HEK293 (cell line): ENCODE measurements around the gene PRM1.

Experiments used
- CTCF ChIA-PET: fragments of 350-600 bp; formaldehyde crosslinking; extraction: SDS; loops from one replicate; lab custom pipeline; 2021; ENCODE audit warnings: antibody characterized with exemption; lab: Yijun Ruan, JAX
- POLR2A ChIA-PET: fragments of 300-600 bp; formaldehyde crosslinking; extraction: SDS; loops from one replicate; lab custom pipeline; 2020; ENCODE audit warnings: antibody characterized with exemption, inconsistent platforms; lab: Yijun Ruan, JAX
- H3K27ac ChIP-seq: fragments of 200-500 bp; sonication (Bioruptor generic); 2 replicates; pipeline ENCODE4 v1.5.1; 2014; ENCODE audit warnings: low read depth, low read length, control low read depth, inconsistent platforms; ENCODE audit errors: extremely low read depth
- H3K36me3 ChIP-seq, 2 experiments: fragments of 200-500 bp in 1 of 2; sonication (Bioruptor generic) in 1 of 2; 1 replicate in 1 of 2; 2 replicates in 1 of 2; pipeline ENCODE4 v1.5.1; 2014 to 2017; ENCODE audit warnings: inconsistent platforms in 2 of 2, low read length in 2 of 2; ENCODE audit not compliant: control insufficient read depth in 2 of 2, insufficient read depth in 1 of 2
- H3K4me1 ChIP-seq: fragments of 200-500 bp; sonication (Bioruptor generic); 2 replicates; pipeline ENCODE4 v1.5.1; 2014; ENCODE audit warnings: mild to moderate bottlenecking, low read length, inconsistent platforms; ENCODE audit not compliant: control insufficient read depth, insufficient read depth
- H3K4me3 ChIP-seq: 2 replicates; pipeline ENCODE4 v1.5.1; 2011; ENCODE audit warnings: low read depth, mild to moderate bottlenecking, control low read depth, low read length, moderate library complexity
- H3K9me3 ChIP-seq: fragments of 200-500 bp; sonication (Bioruptor generic); 2 replicates; pipeline ENCODE4 v1.5.1; 2014; ENCODE audit warnings: low read depth, low read length, inconsistent platforms; ENCODE audit not compliant: control insufficient read depth, insufficient read depth
- SP3 ChIP-seq: fragments of 450-650 bp; formaldehyde crosslinking; IDR thresholded peaks from 2 replicates; pipeline ENCODE4 v1.5.1; 2016; ENCODE audit warnings: missing biosample characterization, missing genetic modification characterization
- TRIM28 ChIP-seq: IDR thresholded peaks from 2 replicates; pipeline ENCODE4 v1.6.1; 2011; ENCODE audit warnings: low read length, control low read depth, borderline replicate concordance
- YY2 ChIP-seq: fragments of 450-650 bp; formaldehyde crosslinking; IDR thresholded peaks from 2 replicates; pipeline ENCODE4 v1.5.1; 2016; ENCODE audit warnings: missing biosample characterization, missing genetic modification characterization
- ZBTB10 ChIP-seq: fragments of 450-650 bp; formaldehyde crosslinking; IDR thresholded peaks from 2 replicates; pipeline ENCODE4 v1.5.1; 2016; ENCODE audit warnings: missing biosample characterization, missing genetic modification characterization
- ZBTB11 ChIP-seq: fragments of 450-650 bp; formaldehyde crosslinking; conservative IDR thresholded peaks from 2 replicates; pipeline ENCODE4 v1.5.1; 2016; ENCODE audit warnings: low read depth, missing biosample characterization, missing genetic modification characterization
- ZFHX2 ChIP-seq: fragments of 450-650 bp; formaldehyde crosslinking; conservative IDR thresholded peaks from 2 replicates; pipeline ENCODE4 v1.5.1; 2016; ENCODE audit warnings: missing biosample characterization, missing genetic modification characterization
- ZNF2 ChIP-seq: fragments of 450-650 bp; formaldehyde crosslinking; IDR thresholded peaks from 2 replicates; pipeline ENCODE4 v1.5.1; 2016; ENCODE audit warnings: missing biosample characterization, missing genetic modification characterization
- ZNF239 ChIP-seq: fragments of 450-650 bp; formaldehyde crosslinking; IDR thresholded peaks from 2 replicates; pipeline ENCODE4 v1.5.1; 2016; ENCODE audit warnings: missing biosample characterization, missing genetic modification characterization
- ZNF248 ChIP-seq: fragments of 450-650 bp; formaldehyde crosslinking; IDR thresholded peaks from 2 replicates; pipeline ENCODE4 v1.5.1; 2017; ENCODE audit warnings: missing biosample characterization, missing genetic modification characterization
- ZNF324 ChIP-seq: fragments of 450-650 bp; formaldehyde crosslinking; IDR thresholded peaks from 2 replicates; pipeline ENCODE4 v1.5.1; 2016; ENCODE audit warnings: missing biosample characterization, missing genetic modification characterization
- ZNF354C ChIP-seq: fragments of 450-650 bp; formaldehyde crosslinking; IDR thresholded peaks from 2 replicates; pipeline ENCODE4 v1.5.1; 2016; ENCODE audit warnings: missing biosample characterization, missing genetic modification characterization, low read depth, borderline replicate concordance
- ZNF48 ChIP-seq: fragments of 450-650 bp; formaldehyde crosslinking; IDR thresholded peaks from 2 replicates; pipeline ENCODE4 v1.5.1; 2016; ENCODE audit warnings: missing biosample characterization, missing genetic modification characterization
- ZNF530 ChIP-seq: fragments of 450-650 bp; formaldehyde crosslinking; IDR thresholded peaks from 2 replicates; pipeline ENCODE4 v1.5.1; 2016; ENCODE audit warnings: low read depth, missing biosample characterization, missing genetic modification characterization
- ZNF544 ChIP-seq: fragments of 450-650 bp; formaldehyde crosslinking; IDR thresholded peaks from 2 replicates; pipeline ENCODE4 v1.5.0; 2017; ENCODE audit warnings: missing biosample characterization, missing genetic modification characterization
- ZNF621 ChIP-seq: fragments of 450-650 bp; formaldehyde crosslinking; IDR thresholded peaks from 2 replicates; pipeline ENCODE4 v1.5.1; 2017; ENCODE audit warnings: missing biosample characterization, missing genetic modification characterization
- ZNF670 ChIP-seq: fragments of 450-650 bp; formaldehyde crosslinking; IDR thresholded peaks from 2 replicates; pipeline ENCODE4 v1.5.1; 2016; ENCODE audit warnings: missing biosample characterization, missing genetic modification characterization, low read depth
- ZNF701 ChIP-seq: fragments of 450-650 bp; formaldehyde crosslinking; IDR thresholded peaks from 2 replicates; pipeline ENCODE4 v1.5.1; 2016; ENCODE audit warnings: missing biosample characterization, missing genetic modification characterization
- TF ChIP-seq, protein P1 (sequence below): fragments of 450-650 bp; formaldehyde crosslinking; IDR thresholded peaks from 2 replicates; pipeline ENCODE4 v1.5.1; 2016; ENCODE audit warnings: missing biosample characterization, missing genetic modification characterization
- TF ChIP-seq, protein P2 (sequence below): fragments of 450-650 bp; formaldehyde crosslinking; IDR thresholded peaks from 2 replicates; pipeline ENCODE4 v1.5.1; 2017; ENCODE audit warnings: missing biosample characterization, missing genetic modification characterization

PRM1 gene

DNA sequence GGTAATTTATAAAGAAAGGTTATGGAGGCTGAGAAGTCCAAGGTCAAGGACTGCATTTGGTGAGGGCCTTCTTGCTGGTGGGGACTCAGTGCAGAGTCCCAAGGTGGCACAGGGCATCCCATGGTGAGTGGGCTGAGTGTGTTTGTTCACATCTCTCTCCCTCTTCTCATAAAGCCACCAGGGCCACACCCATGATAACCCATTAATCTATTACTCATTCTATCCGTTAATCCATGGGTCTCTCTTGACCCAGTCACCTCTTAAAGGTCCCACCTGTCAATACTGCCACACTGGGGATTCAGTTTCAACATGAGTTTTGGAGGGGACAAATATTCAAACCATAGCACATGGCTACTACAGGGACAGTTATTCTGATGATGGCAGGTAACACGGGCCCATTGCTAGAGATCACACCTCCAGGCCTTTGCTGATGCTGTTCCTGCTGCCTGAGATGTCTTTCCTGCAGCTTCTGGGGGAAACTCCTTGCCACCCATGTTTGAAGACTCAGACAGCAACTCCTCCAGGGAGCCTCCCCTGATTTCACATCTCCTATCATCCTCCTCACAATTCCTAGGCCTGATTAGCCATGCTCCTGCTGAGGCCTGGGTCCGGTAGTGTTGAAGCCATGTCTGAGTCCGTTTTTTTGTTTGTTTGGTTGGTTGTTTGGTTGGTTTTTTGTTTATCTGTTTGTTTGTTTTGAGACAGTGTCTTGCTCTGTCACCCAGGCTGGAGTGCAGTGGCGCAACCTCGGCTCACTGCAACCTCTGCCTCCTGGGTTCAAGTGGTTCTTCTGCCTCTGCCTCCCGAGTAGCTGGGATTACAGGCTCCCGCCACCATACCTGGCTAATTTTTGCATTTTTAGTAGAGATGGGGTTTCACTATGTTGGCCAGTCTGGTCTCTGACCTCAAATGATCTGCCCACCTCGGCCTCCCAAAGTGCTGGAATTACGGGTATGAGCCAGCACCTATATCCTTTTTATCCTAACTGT lies 41.2 kb downstream of the PRM1 start:
- POLR2A ChIA-PET: interaction anchor here (0.7 kb wide), 1 partner anchor 150 kb away, joined by 4 read pairs; no protein-coding TSS in a partner anchor
- Histone ChIP-seq H3K4me3 (no peak overlapping the region), H3K27ac (no peak overlapping the region), H3K9me3 (no peaks in the 10 kb centered on the region), H3K4me1 (no peaks in the 10 kb centered on the region), H3K36me3 (no peaks in the 10 kb centered on the region)
- CTCF ChIA-PET: no interaction called here
- TF ChIP-seq ZNF2 (tag by site-specific recombination) (no peak), YY2 (tag by site-specific recombination) (no peak), ZNF354C (tag by site-specific recombination) (no peak), ZNF544 (tag by site-specific recombination) (no peak)
- TF ChIP-seq, protein P1, sequence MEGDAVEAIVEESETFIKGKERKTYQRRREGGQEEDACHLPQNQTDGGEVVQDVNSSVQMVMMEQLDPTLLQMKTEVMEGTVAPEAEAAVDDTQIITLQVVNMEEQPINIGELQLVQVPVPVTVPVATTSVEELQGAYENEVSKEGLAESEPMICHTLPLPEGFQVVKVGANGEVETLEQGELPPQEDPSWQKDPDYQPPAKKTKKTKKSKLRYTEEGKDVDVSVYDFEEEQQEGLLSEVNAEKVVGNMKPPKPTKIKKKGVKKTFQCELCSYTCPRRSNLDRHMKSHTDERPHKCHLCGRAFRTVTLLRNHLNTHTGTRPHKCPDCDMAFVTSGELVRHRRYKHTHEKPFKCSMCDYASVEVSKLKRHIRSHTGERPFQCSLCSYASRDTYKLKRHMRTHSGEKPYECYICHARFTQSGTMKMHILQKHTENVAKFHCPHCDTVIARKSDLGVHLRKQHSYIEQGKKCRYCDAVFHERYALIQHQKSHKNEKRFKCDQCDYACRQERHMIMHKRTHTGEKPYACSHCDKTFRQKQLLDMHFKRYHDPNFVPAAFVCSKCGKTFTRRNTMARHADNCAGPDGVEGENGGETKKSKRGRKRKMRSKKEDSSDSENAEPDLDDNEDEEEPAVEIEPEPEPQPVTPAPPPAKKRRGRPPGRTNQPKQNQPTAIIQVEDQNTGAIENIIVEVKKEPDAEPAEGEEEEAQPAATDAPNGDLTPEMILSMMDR (tag by site-specific recombination): no peak
- TF ChIP-seq, all 188 proteins: peak for 0

DNA sequence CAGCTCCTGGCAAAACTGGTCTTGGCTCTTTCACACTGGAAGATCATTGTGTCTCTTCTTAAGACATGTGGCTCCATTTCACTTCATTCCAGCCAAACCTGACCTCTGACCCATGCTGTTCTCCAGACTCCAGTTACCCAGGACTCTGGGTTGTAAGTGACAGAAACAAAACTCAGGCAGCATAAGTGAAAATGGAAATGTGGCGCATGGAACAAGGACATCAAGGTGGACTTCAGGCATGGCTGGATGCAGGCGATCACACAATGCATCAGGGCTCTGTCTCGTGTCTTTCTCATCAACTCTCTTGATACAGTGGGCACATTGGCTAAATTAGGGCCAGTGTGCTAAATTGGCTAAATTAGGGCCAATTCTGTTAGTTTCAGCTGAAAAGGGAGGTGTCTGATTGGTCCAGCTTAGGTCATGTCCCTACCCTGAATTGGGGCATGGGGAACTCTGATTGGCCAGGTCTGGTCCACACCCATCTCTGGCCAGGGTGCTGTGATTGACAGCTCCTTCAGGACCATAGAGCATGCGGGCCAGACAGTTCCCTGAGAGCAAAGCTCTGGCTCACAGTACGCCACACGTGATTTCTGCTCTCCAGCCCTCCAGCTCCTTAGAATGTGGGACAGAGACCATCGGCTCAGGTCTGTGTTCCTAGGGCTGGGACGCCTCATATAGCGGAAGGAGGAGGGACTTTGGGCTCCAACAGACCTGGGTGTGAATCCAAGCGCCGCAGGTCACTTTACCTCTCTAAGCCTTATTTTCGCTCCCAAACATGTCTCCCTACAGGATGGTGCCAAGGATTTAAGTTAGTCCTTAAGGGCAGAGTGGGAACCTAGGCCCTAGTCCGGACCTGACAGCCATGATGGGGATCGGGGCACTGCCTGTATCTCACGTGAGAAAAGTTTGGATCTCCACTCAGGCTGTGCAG lies 42.6 kb downstream of the PRM1 start:
- no peaks in the 10 kb centered on the region for H3K4me1 ChIP-seq
- POLR2A ChIA-PET: interaction anchor here (0.7 to 1.5 kb wide), 2 partner anchors 16 to 152 kb away, joined by 4 to 5 read pairs; no protein-coding TSS in a partner anchor
- no peak overlapping the region for H3K27ac ChIP-seq

More for the DNA sequence above, 42.6 kb downstream of the PRM1 start:
- no peaks in the 10 kb centered on the region for H3K9me3 ChIP-seq
- CTCF ChIA-PET: interaction anchor here (0.6 kb wide), 1 partner anchor 81 kb away, joined by 3 read pairs; no protein-coding TSS in a partner anchor
- TF ChIP-seq ZNF701 (tag by site-specific recombination): no peak
- TF ChIP-seq ZNF621 (tag by site-specific recombination): no peak
- no peak for TF ChIP-seq ZBTB10 (tag by site-specific recombination)
- TF ChIP-seq, protein P2, sequence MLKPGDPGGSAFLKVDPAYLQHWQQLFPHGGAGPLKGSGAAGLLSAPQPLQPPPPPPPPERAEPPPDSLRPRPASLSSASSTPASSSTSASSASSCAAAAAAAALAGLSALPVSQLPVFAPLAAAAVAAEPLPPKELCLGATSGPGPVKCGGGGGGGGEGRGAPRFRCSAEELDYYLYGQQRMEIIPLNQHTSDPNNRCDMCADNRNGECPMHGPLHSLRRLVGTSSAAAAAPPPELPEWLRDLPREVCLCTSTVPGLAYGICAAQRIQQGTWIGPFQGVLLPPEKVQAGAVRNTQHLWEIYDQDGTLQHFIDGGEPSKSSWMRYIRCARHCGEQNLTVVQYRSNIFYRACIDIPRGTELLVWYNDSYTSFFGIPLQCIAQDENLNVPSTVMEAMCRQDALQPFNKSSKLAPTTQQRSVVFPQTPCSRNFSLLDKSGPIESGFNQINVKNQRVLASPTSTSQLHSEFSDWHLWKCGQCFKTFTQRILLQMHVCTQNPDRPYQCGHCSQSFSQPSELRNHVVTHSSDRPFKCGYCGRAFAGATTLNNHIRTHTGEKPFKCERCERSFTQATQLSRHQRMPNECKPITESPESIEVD (tag by site-specific recombination): no peak
- TF ChIP-seq ZFHX2 (tag by site-specific recombination): no peak
- TF ChIP-seq TRIM28: no peak
- TF ChIP-seq SP3: no peak
- no peak for TF ChIP-seq ZNF248
- TF ChIP-seq ZNF48: no peak
- TF ChIP-seq ZNF324 (tag by site-specific recombination): no peak
- TF ChIP-seq ZNF530: no peak
- no peak for TF ChIP-seq ZNF239
- TF ChIP-seq ZNF670 (tag by site-specific recombination): no peak
- no peak for TF ChIP-seq ZBTB11 (tag by site-specific recombination)
- no peaks in the 10 kb centered on the region for H3K36me3 ChIP-seq
- H3K4me3 ChIP-seq: no peak overlapping the region
